ENCODE results near the gene INO80C.

Gene INO80C

GRCh38 chr18:35521133-35521532 lies 23.4 kb upstream of the INO80C start:
- POLR2A ChIA-PET = interaction anchor here (1.4 kb wide), 1 partner anchor 24 kb away, joined by 6 read pairs; the partner anchor contains the start of gene INO80C
- CTCF ChIA-PET = interaction anchor here (1.0 kb wide), 1 partner anchor 10 kb away, joined by 3 read pairs; no protein-coding TSS in a partner anchor

GRCh38 chr18:35519148-35519899 lies 21.6 kb upstream of the INO80C start:
- ChIA-PET POLR2A (no interaction called here), CTCF (no interaction called here)
- peak; percentile 4 for DNase-seq (ENCODE audit: extremely low spot score)
- no peak for TF ChIP-seq PKNOX1 (IDR thresholded peaks at IDR 0.05)
- TF ChIP-seq BHLHE40 (IDR thresholded peaks at IDR 0.05; ENCODE audit: borderline replicate concordance) = no peak
- no peak for TF ChIP-seq FOXA1 (IDR thresholded peaks at IDR 0.05)
- no peak for TF ChIP-seq TARDBP (IDR thresholded peaks at IDR 0.05)
- no peak for TF ChIP-seq ZNF384 (IDR thresholded peaks at IDR 0.05)
- TF ChIP-seq NFRKB (IDR thresholded peaks at IDR 0.05) = no peak
- TF ChIP-seq HDGF (IDR thresholded peaks at IDR 0.05; ENCODE audit: borderline replicate concordance) = no peak
- TF ChIP-seq SP1 (IDR thresholded peaks at IDR 0.05) = no peak
- TF ChIP-seq CTBP1 (IDR thresholded peaks at IDR 0.05; ENCODE audit: borderline replicate concordance) = no peak
- TF ChIP-seq L3MBTL2 (conservative IDR thresholded peaks at IDR 0.05) = no peak
- TF ChIP-seq FOXM1 (IDR thresholded peaks at IDR 0.05; ENCODE audit: borderline replicate concordance) = no peak
- TF ChIP-seq LEF1 (IDR thresholded peaks at IDR 0.05; ENCODE audit: borderline replicate concordance) = no peak
- no peak for TF ChIP-seq SUZ12 (IDR thresholded peaks at IDR 0.05)
- TF ChIP-seq FOXK2 (IDR thresholded peaks at IDR 0.05) = no peak
- no peak for TF ChIP-seq ARNT (IDR thresholded peaks at IDR 0.05)
- no peak for TF ChIP-seq ELF4 (IDR thresholded peaks at IDR 0.05)

More at GRCh38 chr18:35521133-35521532, 23.4 kb upstream of the INO80C start:
- no peak for TF ChIP-seq ARNT (IDR thresholded peaks at IDR 0.05)
- peak; percentile 5 for DNase-seq (ENCODE audit: extremely low spot score)

GRCh38 chr18:35517715-35518114 lies 20.0 kb upstream of the INO80C start:
- ChIA-PET POLR2A (no interaction called here), CTCF (no interaction called here)
- TF ChIP-seq ARNT (IDR thresholded peaks at IDR 0.05) (no peak), SP1 (IDR thresholded peaks at IDR 0.05) (no peak), NFRKB (IDR thresholded peaks at IDR 0.05) (no peak), ELF4 (IDR thresholded peaks at IDR 0.05) (no peak), LEF1 (IDR thresholded peaks at IDR 0.05; ENCODE audit: borderline replicate concordance) (no peak), SUZ12 (IDR thresholded peaks at IDR 0.05) (no peak), TARDBP (IDR thresholded peaks at IDR 0.05) (no peak), PKNOX1 (IDR thresholded peaks at IDR 0.05) (no peak)

GRCh38 chr18:35516789-35517188 lies 19.0 kb upstream of the INO80C start:
- CTCF ChIA-PET = no interaction called here
- TF ChIP-seq ARNT (IDR thresholded peaks at IDR 0.05) (no peak), CTBP1 (IDR thresholded peaks at IDR 0.05; ENCODE audit: borderline replicate concordance) (no peak), HDGF (IDR thresholded peaks at IDR 0.05; ENCODE audit: borderline replicate concordance) (no peak)

More at GRCh38 chr18:35517715-35518114, 20.0 kb upstream of the INO80C start:
- DNase-seq (ENCODE audit: extremely low spot score) = no peak

GRCh38 chr18:35516351-35516750 lies 18.6 kb upstream of the INO80C start:
- ChIA-PET CTCF (no interaction called here), POLR2A (no interaction called here)
- no peak for DNase-seq (ENCODE audit: extremely low spot score)
- TF ChIP-seq FOXA1 (IDR thresholded peaks at IDR 0.05) = no peak
- TF ChIP-seq NFRKB (IDR thresholded peaks at IDR 0.05) = no peak
- no peak for TF ChIP-seq ZNF384 (IDR thresholded peaks at IDR 0.05)
- TF ChIP-seq L3MBTL2 (conservative IDR thresholded peaks at IDR 0.05) = no peak
- no peak for TF ChIP-seq PKNOX1 (IDR thresholded peaks at IDR 0.05)
- no peak for TF ChIP-seq ARNT (IDR thresholded peaks at IDR 0.05)
- no peak for TF ChIP-seq SUZ12 (IDR thresholded peaks at IDR 0.05)
- no peak for TF ChIP-seq TARDBP (IDR thresholded peaks at IDR 0.05)
- TF ChIP-seq FOXM1 (IDR thresholded peaks at IDR 0.05; ENCODE audit: borderline replicate concordance) = no peak
- no peak for TF ChIP-seq BHLHE40 (IDR thresholded peaks at IDR 0.05; ENCODE audit: borderline replicate concordance)
- no peak for TF ChIP-seq LEF1 (IDR thresholded peaks at IDR 0.05; ENCODE audit: borderline replicate concordance)
- no peak for TF ChIP-seq ELF4 (IDR thresholded peaks at IDR 0.05)
- no peak for TF ChIP-seq HDGF (IDR thresholded peaks at IDR 0.05; ENCODE audit: borderline replicate concordance)
- TF ChIP-seq CTBP1 (IDR thresholded peaks at IDR 0.05; ENCODE audit: borderline replicate concordance) = no peak
- no peak for TF ChIP-seq SP1 (IDR thresholded peaks at IDR 0.05)

More at GRCh38 chr18:35516789-35517188, 19.0 kb upstream of the INO80C start:
- POLR2A ChIA-PET = no interaction called here
- no peak for DNase-seq (ENCODE audit: extremely low spot score)

GRCh38 chr18:35515460-35516130 lies 17.8 kb upstream of the INO80C start:
- ChIA-PET POLR2A (interaction anchor here (2.7 kb wide), 1 partner anchor 18 kb away, joined by 19 read pairs; the partner anchor contains the start of gene INO80C), CTCF (no interaction called here)
- no peak for DNase-seq (ENCODE audit: extremely low spot score)
- TF ChIP-seq NFRKB (IDR thresholded peaks at IDR 0.05) = no peak
- no peak for TF ChIP-seq TARDBP (IDR thresholded peaks at IDR 0.05)
- no peak for TF ChIP-seq L3MBTL2 (conservative IDR thresholded peaks at IDR 0.05)
- TF ChIP-seq PKNOX1 (IDR thresholded peaks at IDR 0.05) = no peak
- TF ChIP-seq FOXA1 (IDR thresholded peaks at IDR 0.05) = no peak
- no peak for TF ChIP-seq SUZ12 (IDR thresholded peaks at IDR 0.05)
